Hindlimb muscle (tissue), 1 donor: ENCODE results near the gene AFMID. TPM values are rescaled to one million over a fixed set of nuclear protein-coding genes. Genes with fewer than 3 reads are reported as not detected.

Experiments
- DNase-seq: peaks from one replicate; pipeline ENCODE4 v3.0.0-alpha.2; 2013
- polyA plus RNA-seq: library from polyadenylated mRNA; unstranded; fragments of 120-200 nt; gene quantifications from one replicate; pipeline ENCODE4 v1.2.1, GENCODE V29; 2013; ENCODE audit not compliant: insufficient read length

Gene AFMID
- polyA plus RNA-seq, 1 donor, result 40.0 TPM

- DNase-seq, result no peak
Observed at GRCh38 chr17:78256707-78257591, 69.8 kb downstream of the AFMID start.

Other genes starting within 250 kb of the AFMID start
- 10.4 TPM for gene TNRC6C, start 228.7 kb upstream of the AFMID start, polyA plus RNA-seq
- gene TMC6, start 58.6 kb upstream of the AFMID start, polyA plus RNA-seq, result 46.2 TPM
- 3.7 TPM for gene TMC8, start 56.6 kb upstream of the AFMID start, polyA plus RNA-seq
- gene C17orf99, start 41.0 kb upstream of the AFMID start, polyA plus RNA-seq, result 1.4 TPM
- gene SYNGR2, start 18.8 kb upstream of the AFMID start, polyA plus RNA-seq, result 134 TPM
- gene TK1, start 310 bp upstream of the AFMID start, polyA plus RNA-seq, result 19.7 TPM
- gene BIRC5, start 26.9 kb downstream of the AFMID start, polyA plus RNA-seq, result 13.6 TPM
- gene TMEM235, start 44.3 kb downstream of the AFMID start, polyA plus RNA-seq, result not detected
- 14.4 TPM for gene SOCS3, start 172.7 kb downstream of the AFMID start, polyA plus RNA-seq
- gene PGS1, start 191.3 kb downstream of the AFMID start, polyA plus RNA-seq, result 29.7 TPM